HG03520 (cell line): Measurements from ENCODE around the gene EFCAB7.

Source experiments
- ATAC-seq: cut with Tn5 transposase; IDR thresholded peaks from one replicate; pipeline ENCODE4 v1.9.1; 2021; ENCODE audit warnings: mild to moderate bottlenecking, moderate library complexity; ENCODE audit not compliant: unreplicated experiment

Gene EFCAB7

GRCh38 chr1:63522891-63523728 lies at the start of gene EFCAB7, which contains the start of gene ITGB3BP:
Gene EFCAB7, plus strand, starts transcription at chr1:63523525. Its CDS starts 2,048 bp downstream, at chr1:63525573.
Gene ITGB3BP, minus strand, starts transcription at chr1:63523225. Its CDS starts 92 bp downstream, at chr1:63523133.
- peak; percentile 83 for ATAC-seq

GRCh38 chr1:63475761-63476160 lies 47.6 kb upstream of the EFCAB7 start:
- ATAC-seq = no peak

- ATAC-seq = no peak
Measured at GRCh38 chr1:63480057-63480456, 43.3 kb upstream of the EFCAB7 start.

GRCh38 chr1:63486629-63487028 lies 36.7 kb upstream of the EFCAB7 start:
- ATAC-seq = no peak

- ATAC-seq = no peak
Measured at GRCh38 chr1:63487336-63488065, 35.8 kb upstream of the EFCAB7 start.

- no peak for ATAC-seq
Measured at GRCh38 chr1:63497577-63497976, 25.7 kb upstream of the EFCAB7 start.

- no peak for ATAC-seq
Measured at GRCh38 chr1:63498106-63498505, 25.2 kb upstream of the EFCAB7 start.

GRCh38 chr1:63501256-63501655 lies 22.1 kb upstream of the EFCAB7 start:
- no peak for ATAC-seq

GRCh38 chr1:63506782-63507181 lies 16.5 kb upstream of the EFCAB7 start:
- ATAC-seq = no peak

GRCh38 chr1:63509718-63510117 lies 13.6 kb upstream of the EFCAB7 start:
- ATAC-seq = no peak

GRCh38 chr1:63512584-63512983 lies 10.7 kb upstream of the EFCAB7 start:
- ATAC-seq = no peak

- ATAC-seq = no peak
Measured at GRCh38 chr1:63516629-63517028, 6.7 kb upstream of the EFCAB7 start.

GRCh38 chr1:63523738-63524137 lies 413 bp downstream of the EFCAB7 start:
- peak; percentile 14 for ATAC-seq

GRCh38 chr1:63524201-63524600 lies 876 bp downstream of the EFCAB7 start:
- no peak for ATAC-seq

- no peak for ATAC-seq
Measured at GRCh38 chr1:63532727-63533126, 9.4 kb downstream of the EFCAB7 start.

- ATAC-seq = no peak
Measured at GRCh38 chr1:63533931-63534330, 10.6 kb downstream of the EFCAB7 start.

GRCh38 chr1:63534406-63534805 lies 11.1 kb downstream of the EFCAB7 start:
- ATAC-seq = no peak

- ATAC-seq = no peak
Measured at GRCh38 chr1:63537006-63537405, 13.7 kb downstream of the EFCAB7 start.

- no peak for ATAC-seq
Measured at GRCh38 chr1:63537940-63538339, 14.6 kb downstream of the EFCAB7 start.

- ATAC-seq = no peak
Measured at GRCh38 chr1:63545780-63546179, 22.5 kb downstream of the EFCAB7 start.

- ATAC-seq = no peak
Measured at GRCh38 chr1:63547621-63548294, 24.4 kb downstream of the EFCAB7 start.
